Esophagus (tissue), 2 donors: ENCODE measurements around the gene PRKCB. TPM values are rescaled to one million over a fixed set of nuclear protein-coding genes. Genes with fewer than 3 reads are reported as not detected.

ENCODE experiments used
- H3K27ac ChIP-seq, 2 donors: one replicate each; pipeline ENCODE4 v1.5.1; 2013; ENCODE audit warnings: low read depth in 2 of 2, mild to moderate bottlenecking in 2 of 2, inconsistent platforms in 1 of 2, low read length in 1 of 2, moderate library complexity in 1 of 2
- H3K27me3 ChIP-seq, 2 donors: one replicate each; pipeline ENCODE4 v1.6.1; 2013; ENCODE audit warnings: low read length in 2 of 2, control low read depth in 1 of 2, mild to moderate bottlenecking in 1 of 2; ENCODE audit not compliant: insufficient read depth in 2 of 2, control insufficient read depth in 1 of 2
- H3K36me3 ChIP-seq, 2 donors: one replicate each; pipeline ENCODE4 v1.6.1; 2013; ENCODE audit warnings: low read length in 1 of 2; ENCODE audit not compliant: control insufficient read depth in 2 of 2, insufficient read depth in 2 of 2
- H3K4me1 ChIP-seq, 2 donors: one replicate each; pipeline ENCODE4 v1.6.1; 2013; ENCODE audit warnings: low read length in 1 of 2; ENCODE audit not compliant: control insufficient read depth in 2 of 2, insufficient read depth in 2 of 2
- H3K4me3 ChIP-seq, 2 donors: one replicate each; pipeline ENCODE4 v1.5.1; 2013; ENCODE audit warnings: low read length in 2 of 2, mild to moderate bottlenecking in 2 of 2, low read depth in 1 of 2, moderate library complexity in 1 of 2
- H3K9me3 ChIP-seq, 2 donors: one replicate each; pipeline ENCODE4 v1.6.1; 2013; ENCODE audit warnings: mild to moderate bottlenecking in 2 of 2, low read depth in 1 of 2, low read length in 1 of 2, moderate library complexity in 1 of 2; ENCODE audit not compliant: control insufficient read depth in 2 of 2, insufficient read depth in 1 of 2
- WGBS, 2 donors: extraction: QIAGEN DNeasy Blood & Tissue Kit; methylation state at CpG; one replicate each; pipeline ENCODE4 v1.1.7; 2013; 5-methylcytosine and 5-hydroxymethylcytosine counted together
- polyA plus RNA-seq, 2 donors: library from polyadenylated mRNA; stranded (reverse); fragments of 200-250 nt; gene quantifications; one replicate each; pipeline ENCODE4 v1.2.3, GENCODE V29; 2013
- donor health status: healthy with polysubstance abuse.
- donor health status: Bipolar disorder and iron deficiency.

Gene PRKCB
- polyA plus RNA-seq, 2 donors = 0.39 to 0.45 TPM

DNA sequence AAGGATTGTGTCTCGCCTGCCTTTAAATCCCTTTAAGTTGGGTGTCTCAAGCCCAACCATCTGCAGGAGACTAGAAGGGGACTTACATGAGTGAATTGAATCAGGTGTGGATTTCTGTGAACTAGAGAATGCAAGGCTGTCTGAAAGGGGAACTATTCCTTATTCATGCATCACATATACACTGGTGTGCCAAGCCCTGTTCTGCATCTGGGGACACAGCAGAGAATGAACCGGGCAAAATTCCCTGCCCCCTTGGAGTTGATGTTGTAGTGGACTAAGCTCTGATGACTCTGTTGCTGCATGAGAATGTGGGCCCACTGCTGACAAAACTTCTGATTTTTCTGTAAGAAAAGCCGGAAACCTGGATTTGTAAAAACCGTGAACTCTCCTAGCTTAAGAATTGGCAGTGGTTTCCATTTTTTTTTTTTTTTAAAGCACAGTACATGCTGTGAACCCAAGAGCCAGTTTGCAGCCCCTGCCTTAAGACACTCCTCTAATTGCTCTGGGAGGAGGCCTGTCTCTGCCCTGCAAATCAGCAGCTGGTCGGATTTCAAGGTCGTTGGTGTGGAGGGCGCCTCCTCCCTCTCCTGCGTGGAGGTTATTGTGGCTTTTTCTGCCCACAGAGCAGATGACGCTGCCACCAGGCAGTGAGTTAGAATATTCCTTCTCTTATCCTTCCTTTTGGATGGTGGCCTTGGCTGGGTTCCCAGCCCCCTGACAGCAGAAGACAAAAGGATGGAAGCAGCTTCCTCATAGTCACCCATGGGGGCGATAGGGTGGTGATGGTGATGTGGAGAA is 131.0 kb downstream of the PRKCB start:
- no peak overlapping the region for H3K4me3 ChIP-seq
- H3K27me3 ChIP-seq = no peaks in the 10 kb centered on the region
- 52 to 57% methylated on average over 10 of the region's 10 CpGs for WGBS, 2 donors
- no peak overlapping the region for H3K27ac ChIP-seq
- no peaks in the 10 kb centered on the region for H3K4me1 ChIP-seq
- no peaks in the 10 kb centered on the region for H3K36me3 ChIP-seq
- H3K9me3 ChIP-seq = no peaks in the 10 kb centered on the region

DNA sequence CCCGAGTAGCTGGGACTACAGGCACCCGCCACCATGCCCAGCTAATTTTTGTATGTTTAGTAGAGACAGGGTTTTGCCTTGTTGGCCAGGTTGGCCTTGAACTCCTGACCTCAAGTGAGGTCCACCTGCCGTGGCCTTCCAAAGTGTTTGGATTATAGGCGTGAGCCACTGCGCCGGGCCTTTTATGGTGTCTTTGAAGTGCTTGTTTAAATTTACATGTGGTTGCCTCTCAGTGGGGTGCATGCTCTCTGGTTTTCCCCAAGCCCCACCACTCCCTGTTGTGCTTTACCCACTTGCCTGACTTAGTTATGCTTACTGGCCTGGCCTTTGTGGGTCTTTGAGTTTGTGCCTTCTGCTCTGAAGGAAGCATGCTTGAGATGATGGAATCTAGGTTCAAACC is 132.0 kb downstream of the PRKCB start:
- H3K9me3 ChIP-seq = no peaks in the 10 kb centered on the region
- no peaks in the 10 kb centered on the region for H3K36me3 ChIP-seq
- no peak overlapping the region for H3K27ac ChIP-seq
- 75 to 81% methylated on average over 6 of the region's 6 CpGs for WGBS, 2 donors
- no peaks in the 10 kb centered on the region for H3K4me1 ChIP-seq
- no peak overlapping the region for H3K4me3 ChIP-seq
- H3K27me3 ChIP-seq = no peaks in the 10 kb centered on the region

DNA sequence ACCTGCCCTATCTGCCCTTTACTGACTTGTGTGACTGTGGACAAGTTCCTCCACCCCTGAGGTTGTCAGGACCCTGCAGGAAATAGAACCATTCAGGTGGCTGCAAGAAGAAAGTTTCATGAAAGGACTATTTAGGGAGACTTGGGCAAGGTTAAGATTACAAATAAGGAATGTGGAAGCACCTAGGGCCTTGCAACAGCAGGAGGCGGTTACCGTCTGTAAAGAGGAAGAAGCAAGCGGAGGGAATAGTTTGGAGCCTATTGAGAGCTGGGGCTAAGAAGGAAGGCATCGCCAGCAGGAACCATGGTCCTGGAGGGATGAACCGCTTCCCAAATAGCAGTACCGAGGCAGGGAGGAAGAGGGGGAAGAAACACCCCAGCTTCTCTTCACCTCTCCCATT is 132.4 kb downstream of the PRKCB start:
- H3K36me3 ChIP-seq = no peaks in the 10 kb centered on the region
- H3K4me3 ChIP-seq = no peak overlapping the region
- H3K4me1 ChIP-seq = no peaks in the 10 kb centered on the region
- H3K27me3 ChIP-seq = no peaks in the 10 kb centered on the region
- no peaks in the 10 kb centered on the region for H3K9me3 ChIP-seq
- no peak overlapping the region for H3K27ac ChIP-seq
- WGBS, 2 donors = 79 to 85% methylated on average over 6 of the region's 6 CpGs

DNA sequence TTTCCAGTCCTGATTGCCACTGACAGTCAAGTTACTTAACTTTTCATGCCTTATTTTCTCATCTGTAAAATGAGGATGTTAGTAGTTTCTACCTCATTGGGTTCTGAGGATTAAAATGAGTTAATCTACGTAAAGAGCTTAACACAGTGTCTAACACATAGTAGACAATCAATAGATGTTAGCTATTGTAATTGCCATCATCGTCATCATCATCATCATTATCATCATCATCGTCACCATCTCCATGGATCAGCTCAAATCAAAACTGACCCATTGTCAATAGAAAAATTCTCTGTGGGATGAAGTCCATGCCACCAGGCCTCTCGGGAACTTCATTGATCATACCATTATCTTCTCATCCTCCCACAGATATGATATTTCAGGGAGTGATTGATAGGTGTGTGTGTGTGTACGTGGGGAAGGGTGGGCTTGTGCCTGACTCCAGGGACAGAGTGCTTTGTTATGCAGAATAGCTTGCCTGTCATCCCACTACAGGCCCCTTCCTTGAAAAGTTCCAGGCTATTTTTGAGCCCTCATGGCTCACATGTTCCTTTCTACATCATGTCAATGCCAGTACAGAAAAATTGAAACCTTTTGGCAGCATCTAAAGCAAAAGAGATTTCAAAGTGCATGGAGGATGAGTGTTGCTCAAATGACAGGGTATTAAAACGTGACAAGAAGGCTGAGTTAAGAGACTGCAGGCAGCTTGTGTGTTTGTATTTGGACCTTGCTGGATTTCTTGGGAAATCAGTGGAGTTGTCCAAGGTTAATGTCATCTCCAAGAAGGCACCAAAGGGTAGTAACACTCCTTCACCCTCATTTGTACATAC is 133.9 kb downstream of the PRKCB start:
- no peaks in the 10 kb centered on the region for H3K27me3 ChIP-seq
- no peak overlapping the region for H3K27ac ChIP-seq
- H3K36me3 ChIP-seq = no peaks in the 10 kb centered on the region
- no peaks in the 10 kb centered on the region for H3K4me1 ChIP-seq
- H3K9me3 ChIP-seq = no peaks in the 10 kb centered on the region
- WGBS, 2 donors = 69 to 73% methylated on average over 6 of the region's 6 CpGs
- no peak overlapping the region for H3K4me3 ChIP-seq

DNA sequence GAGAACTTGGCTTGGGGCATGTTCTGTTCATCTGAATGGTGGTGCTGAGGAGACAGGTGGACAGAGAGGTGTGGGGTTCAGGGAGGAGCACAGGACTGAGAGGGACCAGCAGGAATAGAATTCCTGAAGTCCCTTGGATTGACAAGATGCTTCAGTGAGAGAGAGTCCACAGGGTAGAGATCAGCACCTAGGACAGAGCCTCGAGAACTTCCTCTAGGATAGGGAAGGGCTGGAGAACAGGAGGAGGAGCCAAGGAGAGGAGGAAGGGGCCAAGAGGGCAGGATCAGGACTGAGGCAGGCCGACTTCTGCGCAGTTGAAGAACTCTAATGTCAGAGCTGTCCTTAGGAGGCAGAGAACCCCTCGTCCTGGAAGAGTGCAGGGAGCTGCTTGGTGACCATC is 138.4 kb downstream of the PRKCB start:
- H3K4me3 ChIP-seq = no peak overlapping the region
- no peaks in the 10 kb centered on the region for H3K27me3 ChIP-seq
- no peak overlapping the region for H3K27ac ChIP-seq
- H3K36me3 ChIP-seq = no peaks in the 10 kb centered on the region
- peaks cover 0 to 2% of the 10 kb centered on the region in 2 donors for H3K9me3 ChIP-seq
- WGBS, 2 donors = 28 to 34% methylated on average over 4 of the region's 4 CpGs
- H3K4me1 ChIP-seq = no peaks in the 10 kb centered on the region

DNA sequence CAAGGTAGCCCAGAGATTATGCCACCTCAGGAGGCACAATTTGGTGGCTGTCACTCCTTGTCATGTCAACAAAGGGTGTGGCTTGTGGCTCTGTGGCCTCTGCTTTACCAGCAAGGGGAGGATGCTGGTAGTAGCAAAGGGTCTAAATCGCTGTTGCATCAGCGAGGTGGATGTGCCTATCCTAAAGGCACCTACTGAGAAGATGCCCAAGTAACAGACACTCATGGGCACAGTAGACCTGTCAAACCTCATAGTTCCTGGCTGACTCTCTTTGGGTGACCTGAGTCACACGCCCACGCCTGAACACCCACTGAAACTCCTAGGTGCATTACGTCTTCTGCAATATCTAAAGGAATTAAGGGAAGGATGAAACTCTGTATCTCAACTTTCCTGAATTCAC is 139.5 kb downstream of the PRKCB start:
- Histone ChIP-seq H3K4me1 (no peaks in the 10 kb centered on the region), H3K36me3 (no peaks in the 10 kb centered on the region), H3K4me3 (no peak overlapping the region), H3K27me3 (no peaks in the 10 kb centered on the region), H3K27ac (no peak overlapping the region), H3K9me3 (peaks cover 0 to 2% of the 10 kb centered on the region in 2 donors)
- 90 to 94% methylated on average over 5 of the region's 5 CpGs for WGBS, 2 donors

DNA sequence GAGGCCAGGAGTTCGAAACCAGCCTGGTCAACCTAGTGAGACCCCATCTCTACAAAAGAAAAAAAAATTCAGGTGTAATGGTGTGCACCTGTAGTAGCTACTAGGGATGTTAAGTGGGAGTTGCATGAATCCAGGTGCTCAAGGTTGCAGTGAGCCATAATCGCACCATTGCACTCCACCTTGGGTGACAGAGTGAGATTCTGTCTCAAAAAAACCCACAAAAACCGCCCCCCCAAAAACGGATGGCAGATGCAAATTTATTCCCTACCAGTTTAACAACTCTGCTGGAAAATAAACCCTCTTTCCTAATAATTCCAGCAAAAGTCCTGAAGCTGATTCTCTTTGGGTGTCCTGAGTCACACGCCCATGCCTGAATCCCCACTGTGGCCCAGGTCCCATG is 140.3 kb downstream of the PRKCB start:
- Histone ChIP-seq H3K27me3 (no peaks in the 10 kb centered on the region), H3K4me3 (no peak overlapping the region), H3K27ac (no peak overlapping the region), H3K9me3 (peaks cover 0 to 2% of the 10 kb centered on the region in 2 donors), H3K4me1 (no peaks in the 10 kb centered on the region), H3K36me3 (no peaks in the 10 kb centered on the region)
- whole genome bisulfite sequencing, 2 donors = 75 to 78% methylated on average over 5 of the region's 5 CpGs

DNA sequence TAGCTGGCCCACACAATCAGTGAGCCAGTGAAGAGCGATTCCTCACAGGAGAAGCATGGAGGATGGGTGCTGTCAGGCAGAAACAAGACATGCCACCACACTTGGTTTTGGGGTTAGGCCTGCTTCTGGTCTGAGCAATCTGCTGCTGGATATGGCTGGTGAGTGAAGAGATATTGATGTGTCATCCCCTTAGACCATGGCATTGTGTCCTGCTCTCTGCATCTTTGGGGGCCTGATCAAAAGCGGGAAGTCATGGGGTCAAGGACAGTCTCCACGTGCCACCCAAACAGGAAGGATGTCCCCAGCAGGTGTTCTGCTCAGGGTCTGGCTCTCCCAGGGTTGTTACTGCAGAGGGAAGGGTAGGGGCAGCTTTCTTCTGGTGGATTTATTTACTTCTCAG is 140.7 kb downstream of the PRKCB start:
- H3K36me3 ChIP-seq = no peaks in the 10 kb centered on the region
- H3K27me3 ChIP-seq = no peaks in the 10 kb centered on the region
- WGBS, 2 donors = 52 to 54% methylated on average over 3 of the region's 3 CpGs
- H3K9me3 ChIP-seq = peaks cover 0 to 2% of the 10 kb centered on the region in 2 donors
- no peak overlapping the region for H3K4me3 ChIP-seq
- H3K27ac ChIP-seq = no peak overlapping the region
- H3K4me1 ChIP-seq = no peaks in the 10 kb centered on the region

DNA sequence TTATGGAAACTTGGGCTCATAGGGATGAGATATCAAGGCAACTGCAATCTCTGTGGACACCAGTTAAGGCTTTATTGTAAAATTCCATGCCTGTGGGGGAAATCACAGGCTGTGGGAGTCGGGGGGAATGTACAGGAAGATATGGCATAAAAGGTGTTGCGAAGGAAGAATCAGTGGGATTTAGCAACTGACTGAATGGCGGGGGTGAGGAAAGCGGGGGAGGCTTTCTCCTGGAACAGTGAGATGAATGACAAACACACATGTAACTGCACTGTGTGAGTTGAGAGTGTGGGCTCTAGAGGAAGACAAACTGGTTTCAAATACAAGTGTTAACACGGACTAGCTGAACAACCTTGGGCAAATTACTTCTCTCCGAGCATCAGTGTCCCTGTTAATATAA is 143.7 kb downstream of the PRKCB start:
- H3K4me1 ChIP-seq = no peaks in the 10 kb centered on the region
- no peak overlapping the region for H3K27ac ChIP-seq
- H3K36me3 ChIP-seq = no peaks in the 10 kb centered on the region
- H3K27me3 ChIP-seq = no peaks in the 10 kb centered on the region
- peaks cover 0 to 2% of the 10 kb centered on the region in 2 donors for H3K9me3 ChIP-seq
- 86 to 87% methylated on average over 6 of the region's 6 CpGs for WGBS, 2 donors
- no peak overlapping the region for H3K4me3 ChIP-seq
